ENCODE results near the gene PDCL3. TPM values are rescaled to one million over a fixed set of nuclear protein-coding genes. Genes with fewer than 3 reads are reported as not detected.

Gene PDCL3
- total RNA-seq, 1 experiment from 2014 or later, result 22.1 TPM

GRCh38 chr2:100520224-100520623, 42.6 kb upstream of the PDCL3 start (continued):
- TF ChIP-seq, protein P1, sequence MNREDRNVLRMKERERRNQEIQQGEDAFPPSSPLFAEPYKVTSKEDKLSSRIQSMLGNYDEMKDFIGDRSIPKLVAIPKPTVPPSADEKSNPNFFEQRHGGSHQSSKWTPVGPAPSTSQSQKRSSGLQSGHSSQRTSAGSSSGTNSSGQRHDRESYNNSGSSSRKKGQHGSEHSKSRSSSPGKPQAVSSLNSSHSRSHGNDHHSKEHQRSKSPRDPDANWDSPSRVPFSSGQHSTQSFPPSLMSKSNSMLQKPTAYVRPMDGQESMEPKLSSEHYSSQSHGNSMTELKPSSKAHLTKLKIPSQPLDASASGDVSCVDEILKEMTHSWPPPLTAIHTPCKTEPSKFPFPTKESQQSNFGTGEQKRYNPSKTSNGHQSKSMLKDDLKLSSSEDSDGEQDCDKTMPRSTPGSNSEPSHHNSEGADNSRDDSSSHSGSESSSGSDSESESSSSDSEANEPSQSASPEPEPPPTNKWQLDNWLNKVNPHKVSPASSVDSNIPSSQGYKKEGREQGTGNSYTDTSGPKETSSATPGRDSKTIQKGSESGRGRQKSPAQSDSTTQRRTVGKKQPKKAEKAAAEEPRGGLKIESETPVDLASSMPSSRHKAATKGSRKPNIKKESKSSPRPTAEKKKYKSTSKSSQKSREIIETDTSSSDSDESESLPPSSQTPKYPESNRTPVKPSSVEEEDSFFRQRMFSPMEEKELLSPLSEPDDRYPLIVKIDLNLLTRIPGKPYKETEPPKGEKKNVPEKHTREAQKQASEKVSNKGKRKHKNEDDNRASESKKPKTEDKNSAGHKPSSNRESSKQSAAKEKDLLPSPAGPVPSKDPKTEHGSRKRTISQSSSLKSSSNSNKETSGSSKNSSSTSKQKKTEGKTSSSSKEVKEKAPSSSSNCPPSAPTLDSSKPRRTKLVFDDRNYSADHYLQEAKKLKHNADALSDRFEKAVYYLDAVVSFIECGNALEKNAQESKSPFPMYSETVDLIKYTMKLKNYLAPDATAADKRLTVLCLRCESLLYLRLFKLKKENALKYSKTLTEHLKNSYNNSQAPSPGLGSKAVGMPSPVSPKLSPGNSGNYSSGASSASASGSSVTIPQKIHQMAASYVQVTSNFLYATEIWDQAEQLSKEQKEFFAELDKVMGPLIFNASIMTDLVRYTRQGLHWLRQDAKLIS (CRISPR knock-in tag; IDR thresholded peaks at IDR 0.05; ENCODE audit: borderline replicate concordance), result no peak
- TF ChIP-seq JAZF1 (CRISPR knock-in tag; IDR thresholded peaks at IDR 0.05) (no peak), ZBTB21 (CRISPR knock-in tag; IDR thresholded peaks at IDR 0.05; ENCODE audit: borderline replicate concordance) (no peak), TEAD4 (CRISPR knock-in tag; IDR thresholded peaks at IDR 0.05) (no peak), CTCF (IDR thresholded peaks at IDR 0.05) (no peak), USF2 (CRISPR knock-in tag; IDR thresholded peaks at IDR 0.05) (no peak), ZNF317 (CRISPR knock-in tag; IDR thresholded peaks at IDR 0.05; ENCODE audit: borderline replicate concordance, low read depth) (no peak)
- TF ChIP-seq, protein P2, sequence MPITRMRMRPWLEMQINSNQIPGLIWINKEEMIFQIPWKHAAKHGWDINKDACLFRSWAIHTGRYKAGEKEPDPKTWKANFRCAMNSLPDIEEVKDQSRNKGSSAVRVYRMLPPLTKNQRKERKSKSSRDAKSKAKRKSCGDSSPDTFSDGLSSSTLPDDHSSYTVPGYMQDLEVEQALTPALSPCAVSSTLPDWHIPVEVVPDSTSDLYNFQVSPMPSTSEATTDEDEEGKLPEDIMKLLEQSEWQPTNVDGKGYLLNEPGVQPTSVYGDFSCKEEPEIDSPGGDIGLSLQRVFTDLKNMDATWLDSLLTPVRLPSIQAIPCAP (CRISPR knock-in tag; IDR thresholded peaks at IDR 0.05), result no peak
- TF ChIP-seq, protein P3, sequence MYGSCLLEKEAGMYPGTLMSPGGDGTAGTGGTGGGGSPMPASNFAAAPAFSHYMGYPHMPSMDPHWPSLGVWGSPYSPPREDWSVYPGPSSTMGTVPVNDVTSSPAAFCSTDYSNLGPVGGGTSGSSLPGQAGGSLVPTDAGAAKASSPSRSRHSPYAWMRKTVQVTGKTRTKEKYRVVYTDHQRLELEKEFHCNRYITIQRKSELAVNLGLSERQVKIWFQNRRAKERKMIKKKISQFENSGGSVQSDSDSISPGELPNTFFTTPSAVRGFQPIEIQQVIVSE (CRISPR knock-in tag; IDR thresholded peaks at IDR 0.05; ENCODE audit: borderline replicate concordance), result no peak
- TF ChIP-seq, protein P4, sequence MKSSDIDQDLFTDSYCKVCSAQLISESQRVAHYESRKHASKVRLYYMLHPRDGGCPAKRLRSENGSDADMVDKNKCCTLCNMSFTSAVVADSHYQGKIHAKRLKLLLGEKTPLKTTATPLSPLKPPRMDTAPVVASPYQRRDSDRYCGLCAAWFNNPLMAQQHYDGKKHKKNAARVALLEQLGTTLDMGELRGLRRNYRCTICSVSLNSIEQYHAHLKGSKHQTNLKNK (CRISPR knock-in tag; IDR thresholded peaks at IDR 0.05), result no peak
- TF ChIP-seq, protein P5, sequence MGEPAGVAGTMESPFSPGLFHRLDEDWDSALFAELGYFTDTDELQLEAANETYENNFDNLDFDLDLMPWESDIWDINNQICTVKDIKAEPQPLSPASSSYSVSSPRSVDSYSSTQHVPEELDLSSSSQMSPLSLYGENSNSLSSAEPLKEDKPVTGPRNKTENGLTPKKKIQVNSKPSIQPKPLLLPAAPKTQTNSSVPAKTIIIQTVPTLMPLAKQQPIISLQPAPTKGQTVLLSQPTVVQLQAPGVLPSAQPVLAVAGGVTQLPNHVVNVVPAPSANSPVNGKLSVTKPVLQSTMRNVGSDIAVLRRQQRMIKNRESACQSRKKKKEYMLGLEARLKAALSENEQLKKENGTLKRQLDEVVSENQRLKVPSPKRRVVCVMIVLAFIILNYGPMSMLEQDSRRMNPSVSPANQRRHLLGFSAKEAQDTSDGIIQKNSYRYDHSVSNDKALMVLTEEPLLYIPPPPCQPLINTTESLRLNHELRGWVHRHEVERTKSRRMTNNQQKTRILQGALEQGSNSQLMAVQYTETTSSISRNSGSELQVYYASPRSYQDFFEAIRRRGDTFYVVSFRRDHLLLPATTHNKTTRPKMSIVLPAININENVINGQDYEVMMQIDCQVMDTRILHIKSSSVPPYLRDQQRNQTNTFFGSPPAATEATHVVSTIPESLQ (CRISPR knock-in tag; IDR thresholded peaks at IDR 0.05), result no peak
- TF ChIP-seq, protein P6, sequence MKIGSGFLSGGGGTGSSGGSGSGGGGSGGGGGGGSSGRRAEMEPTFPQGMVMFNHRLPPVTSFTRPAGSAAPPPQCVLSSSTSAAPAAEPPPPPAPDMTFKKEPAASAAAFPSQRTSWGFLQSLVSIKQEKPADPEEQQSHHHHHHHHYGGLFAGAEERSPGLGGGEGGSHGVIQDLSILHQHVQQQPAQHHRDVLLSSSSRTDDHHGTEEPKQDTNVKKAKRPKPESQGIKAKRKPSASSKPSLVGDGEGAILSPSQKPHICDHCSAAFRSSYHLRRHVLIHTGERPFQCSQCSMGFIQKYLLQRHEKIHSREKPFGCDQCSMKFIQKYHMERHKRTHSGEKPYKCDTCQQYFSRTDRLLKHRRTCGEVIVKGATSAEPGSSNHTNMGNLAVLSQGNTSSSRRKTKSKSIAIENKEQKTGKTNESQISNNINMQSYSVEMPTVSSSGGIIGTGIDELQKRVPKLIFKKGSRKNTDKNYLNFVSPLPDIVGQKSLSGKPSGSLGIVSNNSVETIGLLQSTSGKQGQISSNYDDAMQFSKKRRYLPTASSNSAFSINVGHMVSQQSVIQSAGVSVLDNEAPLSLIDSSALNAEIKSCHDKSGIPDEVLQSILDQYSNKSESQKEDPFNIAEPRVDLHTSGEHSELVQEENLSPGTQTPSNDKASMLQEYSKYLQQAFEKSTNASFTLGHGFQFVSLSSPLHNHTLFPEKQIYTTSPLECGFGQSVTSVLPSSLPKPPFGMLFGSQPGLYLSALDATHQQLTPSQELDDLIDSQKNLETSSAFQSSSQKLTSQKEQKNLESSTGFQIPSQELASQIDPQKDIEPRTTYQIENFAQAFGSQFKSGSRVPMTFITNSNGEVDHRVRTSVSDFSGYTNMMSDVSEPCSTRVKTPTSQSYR (CRISPR knock-in tag; IDR thresholded peaks at IDR 0.05), result no peak
- TF ChIP-seq, protein P7, sequence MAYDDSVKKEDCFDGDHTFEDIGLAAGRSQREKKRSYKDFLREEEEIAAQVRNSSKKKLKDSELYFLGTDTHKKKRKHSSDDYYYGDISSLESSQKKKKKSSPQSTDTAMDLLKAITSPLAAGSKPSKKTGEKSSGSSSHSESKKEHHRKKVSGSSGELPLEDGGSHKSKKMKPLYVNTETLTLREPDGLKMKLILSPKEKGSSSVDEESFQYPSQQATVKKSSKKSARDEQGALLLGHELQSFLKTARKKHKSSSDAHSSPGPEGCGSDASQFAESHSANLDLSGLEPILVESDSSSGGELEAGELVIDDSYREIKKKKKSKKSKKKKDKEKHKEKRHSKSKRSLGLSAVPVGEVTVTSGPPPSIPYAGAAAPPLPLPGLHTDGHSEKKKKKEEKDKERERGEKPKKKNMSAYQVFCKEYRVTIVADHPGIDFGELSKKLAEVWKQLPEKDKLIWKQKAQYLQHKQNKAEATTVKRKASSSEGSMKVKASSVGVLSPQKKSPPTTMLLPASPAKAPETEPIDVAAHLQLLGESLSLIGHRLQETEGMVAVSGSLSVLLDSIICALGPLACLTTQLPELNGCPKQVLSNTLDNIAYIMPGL (CRISPR knock-in tag; IDR thresholded peaks at IDR 0.05), result no peak
- TF ChIP-seq, protein P8, sequence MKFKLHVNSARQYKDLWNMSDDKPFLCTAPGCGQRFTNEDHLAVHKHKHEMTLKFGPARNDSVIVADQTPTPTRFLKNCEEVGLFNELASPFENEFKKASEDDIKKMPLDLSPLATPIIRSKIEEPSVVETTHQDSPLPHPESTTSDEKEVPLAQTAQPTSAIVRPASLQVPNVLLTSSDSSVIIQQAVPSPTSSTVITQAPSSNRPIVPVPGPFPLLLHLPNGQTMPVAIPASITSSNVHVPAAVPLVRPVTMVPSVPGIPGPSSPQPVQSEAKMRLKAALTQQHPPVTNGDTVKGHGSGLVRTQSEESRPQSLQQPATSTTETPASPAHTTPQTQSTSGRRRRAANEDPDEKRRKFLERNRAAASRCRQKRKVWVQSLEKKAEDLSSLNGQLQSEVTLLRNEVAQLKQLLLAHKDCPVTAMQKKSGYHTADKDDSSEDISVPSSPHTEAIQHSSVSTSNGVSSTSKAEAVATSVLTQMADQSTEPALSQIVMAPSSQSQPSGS (CRISPR knock-in tag; IDR thresholded peaks at IDR 0.05; ENCODE audit: borderline replicate concordance, low read depth), result no peak
